ENCODE measurements around the gene CDKN3.
"Not testable (repeated sequence)": the region's sequence is repeated elsewhere in the genome, so short reads cannot be mapped to it uniquely, and the experiment has no call there.

DNA sequence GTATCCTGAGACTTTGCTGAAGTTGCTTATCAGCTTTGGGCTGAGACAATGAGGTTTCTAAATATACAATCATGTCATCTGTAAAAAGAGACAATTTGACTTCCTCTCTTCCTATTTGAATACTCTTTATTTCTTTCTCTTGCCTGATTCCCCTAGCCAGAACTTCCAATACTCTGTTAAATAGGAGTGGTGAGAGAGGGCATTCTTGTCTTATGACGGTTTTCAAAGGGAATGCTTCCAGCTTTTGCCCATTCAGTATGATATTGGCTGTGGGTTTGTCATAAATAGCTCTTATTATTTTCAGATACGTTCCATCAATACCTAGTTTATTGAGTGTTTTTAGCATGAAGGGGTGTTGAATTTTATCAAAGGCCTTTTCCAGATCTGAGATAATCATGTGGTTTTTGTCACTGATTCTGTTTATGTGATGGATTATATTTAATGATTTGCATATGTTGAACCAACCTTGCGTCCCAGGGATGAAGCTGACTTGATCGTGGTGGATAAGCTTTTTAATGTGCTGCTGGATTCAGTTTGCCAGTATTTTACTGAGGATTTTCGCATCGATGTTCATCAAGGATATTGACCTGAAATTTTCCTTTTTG lies 6.7 kb downstream of the CDKN3 start:
- TF ChIP-seq POLR2A (IDR thresholded peaks at IDR 0.05; ENCODE audit: low read length); GATA1 (IDR thresholded peaks at IDR 0.05; ENCODE audit: low read depth, low read length): not testable (repeated sequence)
